IPS-NIHi11 (cell line): Measurements from ENCODE around the gene PCBP4.
"Not testable (repeated sequence)": the region's sequence is repeated elsewhere in the genome, so short reads cannot be mapped to it uniquely, and the experiment has no call there.

Experiments
- DNase-seq: peaks from one replicate; pipeline ENCODE4 v3.0.0; 2012; ENCODE audit warnings: mixed read lengths, low spot score

The PCBP4 gene

GRCh38 chr3:51938780-51939425, 28.4 kb downstream of the PCBP4 start:
- no peak for DNase-seq

GRCh38 chr3:51937611-51938450, 29.4 kb downstream of the PCBP4 start:
- no peak for DNase-seq

DNA sequence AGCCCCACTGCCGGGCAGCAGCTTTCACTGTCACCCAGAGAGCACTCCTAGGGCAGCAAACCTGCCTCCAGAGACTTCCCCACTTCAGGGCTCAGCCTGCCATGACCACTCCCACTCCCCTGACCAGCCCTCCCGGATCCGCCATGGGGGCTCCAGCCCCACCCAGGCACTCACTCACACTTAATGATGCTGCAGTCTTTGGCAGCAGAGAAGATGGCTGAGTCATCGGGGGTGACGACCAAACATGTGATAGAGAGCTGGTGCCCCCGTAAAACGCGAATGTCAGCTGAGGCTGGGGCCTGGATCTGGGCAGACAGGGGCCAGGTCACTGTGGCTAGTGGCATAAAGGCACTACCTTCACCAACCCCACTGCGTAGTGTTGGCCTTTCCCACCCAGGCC, 30.2 kb downstream of the PCBP4 start:
- no peak for DNase-seq

DNA sequence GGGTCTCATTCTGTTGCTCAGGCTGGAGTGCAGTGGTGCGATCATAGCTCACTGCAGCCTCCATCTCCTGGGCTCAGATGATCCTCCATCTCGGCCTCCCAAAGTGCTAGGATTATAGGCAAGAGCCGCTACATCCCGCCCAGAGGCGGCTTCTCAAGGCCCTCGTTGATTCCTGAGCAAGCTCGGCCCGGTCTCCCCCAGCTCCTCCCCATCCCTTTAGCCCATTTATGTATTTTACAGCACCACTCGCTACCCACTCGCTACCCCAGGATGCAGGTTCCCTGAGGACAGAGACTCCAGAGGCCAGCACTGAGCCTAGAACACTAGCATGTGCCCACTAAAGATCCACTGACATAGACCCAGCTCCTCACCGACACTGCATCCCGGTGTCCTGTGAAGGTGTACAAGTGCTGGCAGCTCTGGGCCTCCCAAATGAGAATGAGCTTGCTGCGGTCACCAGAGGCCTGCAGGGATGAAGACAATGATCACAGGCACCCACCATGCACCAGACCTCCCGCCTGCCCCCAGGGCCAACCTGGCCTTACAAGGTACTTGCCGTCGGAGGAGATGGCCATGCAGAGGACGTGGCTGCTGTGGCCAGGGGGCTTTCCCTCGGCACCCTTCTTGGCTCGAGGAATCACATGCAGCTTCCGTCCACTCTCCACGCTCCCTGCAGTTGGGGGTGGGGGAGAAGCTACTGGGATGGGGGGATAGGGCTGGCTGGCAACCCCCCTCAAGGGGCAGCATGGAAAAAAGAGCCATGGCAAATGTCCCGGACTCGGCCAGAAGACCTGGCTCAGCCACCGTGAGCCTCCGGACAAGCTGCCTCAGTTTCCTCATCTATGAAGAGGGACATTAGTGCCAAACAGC, 31.1 kb downstream of the PCBP4 start:
- no peak for DNase-seq

DNA sequence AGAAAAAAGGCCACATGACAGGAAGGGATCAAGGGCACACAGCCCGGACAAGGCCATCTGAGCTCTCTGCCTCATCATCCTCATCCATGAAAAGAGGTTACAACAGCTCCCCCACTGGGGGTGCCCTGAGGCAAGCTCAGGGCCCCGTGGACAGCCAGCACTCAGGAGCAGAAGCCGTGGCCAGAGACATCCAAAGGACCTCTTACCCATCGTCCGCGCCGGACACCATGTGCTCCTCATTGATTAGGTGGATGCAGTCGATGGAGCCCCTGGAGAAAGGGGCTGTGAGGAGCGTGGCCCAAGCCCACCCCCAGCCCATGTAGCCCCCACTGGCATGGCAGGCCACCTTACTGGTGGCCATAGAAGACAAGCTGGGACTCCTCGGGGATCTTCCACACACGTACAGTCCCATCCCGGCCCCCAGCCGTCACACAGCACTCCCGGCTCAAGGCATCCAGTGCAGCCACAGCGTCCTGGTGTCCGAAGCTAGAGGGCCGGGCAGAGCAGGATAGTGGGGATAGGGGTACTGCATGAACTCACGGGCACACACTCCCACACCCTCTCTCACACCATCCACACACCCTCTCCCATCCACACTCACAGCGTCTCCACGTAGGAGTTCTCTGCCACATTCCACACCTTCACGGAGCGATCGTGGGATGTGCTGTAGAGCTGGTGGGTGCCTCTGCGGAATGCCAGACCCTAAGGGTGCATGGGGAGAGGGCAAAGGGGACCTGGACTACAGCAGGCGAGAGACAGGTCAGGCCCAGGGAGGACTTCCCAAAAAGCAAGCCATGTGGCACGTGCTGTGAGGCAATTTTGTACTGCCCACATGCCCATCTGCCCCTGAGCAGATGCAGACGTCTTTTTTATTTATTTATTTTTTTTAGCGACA, 32.0 kb downstream of the PCBP4 start:
- DNase-seq, result no peak

- DNase-seq, result no peak
Observed at GRCh38 chr3:51934139-51934850, 33.0 kb downstream of the PCBP4 start.

DNA sequence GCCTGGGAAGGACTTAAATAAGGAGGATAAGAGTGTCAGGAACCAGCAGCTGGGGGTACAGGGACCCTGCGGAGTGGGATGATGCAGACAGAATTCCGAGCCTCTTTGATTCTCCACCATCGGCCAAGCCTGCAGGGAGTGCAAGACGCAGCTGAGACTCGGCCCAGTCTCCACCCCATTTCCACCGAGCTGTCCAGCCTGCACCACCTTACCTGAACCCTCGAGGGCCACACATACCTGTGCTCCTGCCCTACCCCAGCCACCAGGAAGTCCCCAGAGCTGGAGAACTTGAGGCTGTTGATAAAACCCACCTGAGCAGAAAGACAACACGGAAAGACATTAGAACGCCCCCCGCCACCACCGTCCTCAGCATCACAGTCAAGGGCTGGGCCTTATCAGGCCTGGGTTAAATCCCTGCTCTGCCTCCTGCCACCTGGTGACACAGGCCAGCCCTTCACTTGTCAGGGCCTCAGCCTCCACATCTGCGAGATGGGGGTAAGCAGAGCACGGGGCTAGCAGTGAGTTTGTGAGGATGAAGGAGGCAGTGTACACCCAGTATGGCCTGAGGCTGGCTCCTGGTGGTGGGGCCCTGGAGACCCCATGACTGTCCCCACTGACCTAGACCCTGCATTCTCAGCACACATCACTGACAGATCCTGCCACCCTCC, 33.6 kb downstream of the PCBP4 start:
- DNase-seq, result no peak

GRCh38 chr3:51932471-51933370, 34.5 kb downstream of the PCBP4 start:
- DNase-seq, result no peak

DNA sequence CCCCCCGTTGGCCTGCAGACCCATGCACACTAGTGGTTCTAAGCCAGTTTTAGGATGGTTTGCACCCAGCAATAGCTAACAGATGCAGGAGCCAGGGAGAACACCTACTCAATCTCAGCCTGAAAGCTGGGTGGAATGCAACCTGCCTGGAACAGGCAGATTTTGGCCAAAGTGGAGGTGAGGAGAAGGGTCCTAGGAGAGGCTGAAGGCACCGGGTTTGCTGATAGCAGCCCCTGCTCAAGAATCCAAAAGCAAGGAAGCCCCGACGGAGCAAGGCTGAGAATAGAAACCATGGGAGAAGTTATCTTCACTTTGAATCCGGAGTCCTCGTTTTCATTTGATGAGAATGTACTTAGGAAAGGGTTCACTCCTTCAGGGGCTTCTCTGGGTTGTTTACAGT, 35.5 kb downstream of the PCBP4 start:
- no peak for DNase-seq

DNA sequence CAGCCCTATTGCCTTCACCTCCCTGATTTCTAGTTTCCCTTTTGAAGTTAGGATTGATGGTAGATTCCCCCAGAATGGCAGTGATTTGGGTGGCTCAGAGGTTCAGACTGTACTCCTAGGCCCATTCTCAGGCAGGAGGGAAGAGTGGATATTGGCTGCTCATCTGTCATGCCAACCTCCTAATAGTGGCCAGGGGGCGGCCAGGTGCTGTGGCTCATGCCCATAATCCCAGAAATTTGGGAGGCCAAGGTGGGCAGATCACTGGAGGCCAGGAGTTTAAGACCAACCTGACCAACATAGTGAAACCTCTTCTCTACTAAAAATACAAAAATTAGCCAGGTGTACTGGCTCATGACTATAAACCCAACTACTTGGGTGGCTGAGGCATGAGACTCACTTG, 36.8 kb downstream of the PCBP4 start:
- no peak for DNase-seq

DNA sequence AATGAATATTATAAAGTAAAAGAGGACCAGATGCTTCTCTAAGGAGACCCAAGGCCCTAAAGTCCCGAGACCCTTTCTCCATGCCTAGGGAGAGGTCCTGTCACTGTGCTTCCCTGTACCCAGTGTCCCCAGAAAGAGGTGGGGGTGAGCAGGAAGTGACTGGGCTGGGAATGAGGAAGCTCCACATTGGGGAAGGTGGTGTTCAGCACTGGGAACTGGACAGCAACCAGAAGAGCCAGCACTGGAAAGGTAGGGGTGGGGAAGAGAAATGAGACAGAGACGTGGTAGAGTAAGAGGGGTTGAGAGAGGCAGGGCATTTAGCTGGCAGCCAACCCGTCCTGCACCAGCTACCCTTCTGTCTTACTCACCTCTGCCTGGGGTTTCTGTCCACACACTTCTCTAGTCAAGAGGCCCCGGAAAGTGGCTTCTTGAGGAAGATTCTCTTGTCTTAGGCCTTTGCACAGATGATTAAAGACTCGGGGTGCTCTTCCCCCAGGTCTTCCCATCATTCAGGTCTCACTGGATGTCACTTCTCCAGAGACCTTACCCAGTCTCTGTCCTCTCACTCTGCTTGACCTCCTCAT, 37.7 kb downstream of the PCBP4 start:
- peak; percentile 85 for DNase-seq

DNA sequence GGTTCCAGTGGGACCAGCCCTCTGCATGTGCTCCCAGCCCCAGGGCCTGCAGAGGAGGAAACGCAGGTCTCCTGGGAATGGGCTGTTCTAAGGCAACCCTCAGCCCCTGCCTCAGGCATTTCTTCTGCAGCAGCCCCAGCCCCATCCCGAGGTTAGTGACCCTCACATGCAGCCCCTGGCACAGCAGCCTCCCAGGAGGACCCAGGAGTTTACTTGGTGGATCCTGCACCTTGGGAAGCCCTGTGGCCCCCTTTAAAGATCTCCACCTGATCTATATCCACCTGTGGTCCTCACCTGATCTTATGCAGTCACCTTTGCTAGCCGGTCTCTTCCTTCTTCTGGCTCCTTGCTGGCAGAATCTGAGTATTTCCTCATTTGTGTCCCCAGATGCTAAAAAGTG, 38.3 kb downstream of the PCBP4 start:
- DNase-seq, result not testable (repeated sequence)

GRCh38 chr3:51928438-51928837, 38.8 kb downstream of the PCBP4 start:
- DNase-seq, result no peak

DNA sequence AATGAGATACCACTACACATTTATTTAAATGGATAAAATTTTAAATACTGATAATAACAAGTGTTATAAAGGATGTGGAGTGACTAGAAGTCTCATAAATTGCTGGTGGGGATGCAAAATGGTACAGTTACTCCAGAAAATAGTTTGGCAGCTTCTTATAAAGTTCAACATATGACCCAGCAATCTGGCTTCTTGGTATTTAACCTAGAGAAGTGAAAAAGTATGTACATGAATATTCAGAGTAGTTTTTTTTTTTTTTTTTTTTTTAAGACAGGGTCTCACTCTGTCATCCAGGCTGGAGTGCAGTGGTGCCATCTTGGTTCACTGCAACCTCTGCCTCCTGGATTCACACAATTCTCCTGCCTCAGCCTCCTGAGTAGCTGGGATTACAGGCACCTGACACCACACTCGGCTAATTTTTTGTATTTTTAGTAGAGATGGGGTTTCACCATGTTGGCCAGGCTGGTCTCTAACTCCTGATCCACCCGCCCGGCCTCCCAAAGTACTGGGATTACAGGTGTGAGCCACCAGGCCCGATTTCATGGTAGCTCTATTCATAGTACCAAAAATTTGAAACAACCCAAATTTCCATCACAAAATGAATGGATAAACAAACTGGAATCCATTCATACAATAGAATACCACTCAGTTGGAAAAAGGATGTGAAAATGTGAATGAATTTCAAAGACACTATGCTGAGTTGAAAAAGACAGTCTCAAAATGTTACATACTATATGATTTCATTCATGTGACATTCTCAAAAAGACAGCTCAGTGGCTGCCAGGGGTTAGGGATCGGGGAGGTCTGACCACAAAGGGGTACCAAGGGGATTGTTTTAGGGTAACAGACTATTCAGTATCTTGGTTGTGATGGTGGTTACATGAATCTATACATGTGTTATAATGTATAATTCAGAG, 39.9 kb downstream of the PCBP4 start:
- no peak for DNase-seq

GRCh38 chr3:51921081-51921578, 46.1 kb downstream of the PCBP4 start:
- DNase-seq, result no peak

DNA sequence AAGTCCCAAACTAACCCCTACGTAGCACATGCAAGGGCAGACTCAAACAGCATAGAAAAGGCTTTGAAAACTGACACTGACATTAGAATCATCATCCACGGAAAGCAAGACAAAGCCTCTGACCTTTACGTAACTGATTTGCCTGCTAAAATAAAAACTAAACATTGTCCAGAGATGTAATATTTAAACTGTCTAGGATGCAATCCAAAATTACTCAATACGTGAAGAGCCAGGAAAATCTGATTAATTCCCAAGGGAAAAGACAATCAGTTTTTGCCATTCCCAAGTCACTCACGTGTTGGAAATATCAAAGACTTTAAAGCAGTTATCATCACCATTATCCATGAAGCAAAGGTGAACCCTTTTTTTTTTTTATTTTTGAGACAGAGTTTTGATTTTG, 50.8 kb downstream of the PCBP4 start:
- no peak for DNase-seq

GRCh38 chr3:51908026-51908425, 59.2 kb downstream of the PCBP4 start:
- no peak for DNase-seq
